ENCODE results near the gene EPAS1.

The EPAS1 gene

DNA sequence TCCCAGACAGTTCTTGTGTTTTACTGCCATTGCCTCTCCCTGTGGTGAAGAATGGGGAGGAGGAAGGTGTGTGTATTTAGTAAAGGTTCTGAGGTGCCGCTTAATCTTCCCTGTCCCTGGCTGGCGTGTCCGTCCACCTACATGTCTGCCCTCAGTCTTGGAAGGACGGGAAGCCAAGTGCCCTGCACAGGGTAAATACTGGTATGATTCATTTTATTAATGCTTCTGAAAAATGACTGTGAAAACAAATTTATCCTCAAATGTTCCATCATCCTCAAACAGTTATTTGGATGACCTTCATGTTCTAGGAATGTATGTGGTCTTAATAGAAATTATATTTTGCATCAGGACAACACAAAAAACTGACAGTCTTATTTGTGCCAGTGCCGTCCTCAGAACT lies 6.6 kb downstream of the EPAS1 start:
- Mint-ChIP-seq H3K4me1 (ENCODE audit: low read depth) (peaks cover 27% of the 10 kb centered on the region), H3K27ac (no peak overlapping the region), H3K36me3 (ENCODE audit: low read depth) (no peaks in the 10 kb centered on the region)

GRCh38 chr2:46304635-46305034 lies 7.4 kb downstream of the EPAS1 start:
- Mint-ChIP-seq H3K4me1 (ENCODE audit: low read depth) (peaks cover 19% of the 10 kb centered on the region), H3K27me3 (peaks cover 73% of the 10 kb centered on the region), H3K36me3 (ENCODE audit: low read depth) (no peaks in the 10 kb centered on the region), H3K9me3 (no peaks in the 10 kb centered on the region), H3K27ac (no peak overlapping the region), H3K4me3 (no peak overlapping the region)

More for the DNA sequence above, 6.6 kb downstream of the EPAS1 start:
- Mint-ChIP-seq H3K27me3 (peaks cover 77% of the 10 kb centered on the region), H3K9me3 (no peaks in the 10 kb centered on the region), H3K4me3 (no peak overlapping the region)

- no peaks in the 10 kb centered on the region for H3K36me3 Mint-ChIP-seq (ENCODE audit: low read depth)
- no peak overlapping the region for H3K27ac Mint-ChIP-seq
- no peak overlapping the region for H3K4me3 Mint-ChIP-seq
- H3K4me1 Mint-ChIP-seq (ENCODE audit: low read depth): peaks cover 19% of the 10 kb centered on the region
- no peaks in the 10 kb centered on the region for H3K9me3 Mint-ChIP-seq
- peaks cover 70% of the 10 kb centered on the region for H3K27me3 Mint-ChIP-seq
Measured at GRCh38 chr2:46305187-46305586, 8.0 kb downstream of the EPAS1 start.

- Mint-ChIP-seq H3K9me3 (no peaks in the 10 kb centered on the region), H3K4me3 (no peak overlapping the region), H3K36me3 (ENCODE audit: low read depth) (no peaks in the 10 kb centered on the region), H3K27ac (no peak overlapping the region), H3K4me1 (ENCODE audit: low read depth) (peaks cover 19% of the 10 kb centered on the region), H3K27me3 (peaks cover 67% of the 10 kb centered on the region)
Measured at GRCh38 chr2:46305767-46306166, 8.6 kb downstream of the EPAS1 start.

GRCh38 chr2:46306330-46306751 lies 9.1 kb downstream of the EPAS1 start:
- peaks cover 19% of the 10 kb centered on the region for H3K4me1 Mint-ChIP-seq (ENCODE audit: low read depth)
- H3K36me3 Mint-ChIP-seq (ENCODE audit: low read depth): no peaks in the 10 kb centered on the region
- H3K9me3 Mint-ChIP-seq: no peaks in the 10 kb centered on the region
- H3K27me3 Mint-ChIP-seq: peaks cover 64% of the 10 kb centered on the region
- H3K27ac Mint-ChIP-seq: no peak overlapping the region
- H3K4me3 Mint-ChIP-seq: no peak overlapping the region

GRCh38 chr2:46306988-46307655 lies 9.9 kb downstream of the EPAS1 start:
- no peaks in the 10 kb centered on the region for H3K9me3 Mint-ChIP-seq
- H3K4me1 Mint-ChIP-seq (ENCODE audit: low read depth): peaks cover 19% of the 10 kb centered on the region
- no peaks in the 10 kb centered on the region for H3K36me3 Mint-ChIP-seq (ENCODE audit: low read depth)
- H3K27me3 Mint-ChIP-seq: peaks cover 56% of the 10 kb centered on the region
- no peak overlapping the region for H3K4me3 Mint-ChIP-seq
- no peak overlapping the region for H3K27ac Mint-ChIP-seq

GRCh38 chr2:46308081-46308480 lies 10.9 kb downstream of the EPAS1 start:
- Mint-ChIP-seq H3K27ac (no peak overlapping the region), H3K9me3 (no peaks in the 10 kb centered on the region), H3K4me1 (ENCODE audit: low read depth) (peaks cover 19% of the 10 kb centered on the region), H3K27me3 (peaks cover 46% of the 10 kb centered on the region), H3K4me3 (no peak overlapping the region), H3K36me3 (ENCODE audit: low read depth) (no peaks in the 10 kb centered on the region)

DNA sequence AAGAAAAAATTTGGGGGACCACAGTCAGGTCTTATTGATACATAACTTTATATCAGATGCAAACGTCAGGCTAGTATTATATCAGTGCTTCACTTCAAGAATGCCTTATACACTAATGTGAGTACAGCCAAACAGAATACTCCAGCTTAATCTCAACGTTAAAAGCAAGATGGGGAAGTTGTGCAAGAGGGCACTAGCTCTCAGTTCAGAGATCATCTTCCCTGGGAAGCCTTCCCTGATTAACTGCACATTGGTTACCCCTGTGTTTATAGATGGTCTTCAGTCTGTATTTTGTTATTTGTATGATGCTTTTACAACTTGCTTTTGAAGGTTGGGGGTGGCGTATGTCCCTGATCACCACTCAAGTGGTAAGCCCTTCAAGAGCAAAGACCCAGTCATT lies 11.4 kb downstream of the EPAS1 start:
- H3K27me3 Mint-ChIP-seq: peaks cover 42% of the 10 kb centered on the region
- no peak overlapping the region for H3K4me3 Mint-ChIP-seq
- no peak overlapping the region for H3K27ac Mint-ChIP-seq
- peaks cover 19% of the 10 kb centered on the region for H3K4me1 Mint-ChIP-seq (ENCODE audit: low read depth)
- H3K9me3 Mint-ChIP-seq: no peaks in the 10 kb centered on the region
- H3K36me3 Mint-ChIP-seq (ENCODE audit: low read depth): no peaks in the 10 kb centered on the region

DNA sequence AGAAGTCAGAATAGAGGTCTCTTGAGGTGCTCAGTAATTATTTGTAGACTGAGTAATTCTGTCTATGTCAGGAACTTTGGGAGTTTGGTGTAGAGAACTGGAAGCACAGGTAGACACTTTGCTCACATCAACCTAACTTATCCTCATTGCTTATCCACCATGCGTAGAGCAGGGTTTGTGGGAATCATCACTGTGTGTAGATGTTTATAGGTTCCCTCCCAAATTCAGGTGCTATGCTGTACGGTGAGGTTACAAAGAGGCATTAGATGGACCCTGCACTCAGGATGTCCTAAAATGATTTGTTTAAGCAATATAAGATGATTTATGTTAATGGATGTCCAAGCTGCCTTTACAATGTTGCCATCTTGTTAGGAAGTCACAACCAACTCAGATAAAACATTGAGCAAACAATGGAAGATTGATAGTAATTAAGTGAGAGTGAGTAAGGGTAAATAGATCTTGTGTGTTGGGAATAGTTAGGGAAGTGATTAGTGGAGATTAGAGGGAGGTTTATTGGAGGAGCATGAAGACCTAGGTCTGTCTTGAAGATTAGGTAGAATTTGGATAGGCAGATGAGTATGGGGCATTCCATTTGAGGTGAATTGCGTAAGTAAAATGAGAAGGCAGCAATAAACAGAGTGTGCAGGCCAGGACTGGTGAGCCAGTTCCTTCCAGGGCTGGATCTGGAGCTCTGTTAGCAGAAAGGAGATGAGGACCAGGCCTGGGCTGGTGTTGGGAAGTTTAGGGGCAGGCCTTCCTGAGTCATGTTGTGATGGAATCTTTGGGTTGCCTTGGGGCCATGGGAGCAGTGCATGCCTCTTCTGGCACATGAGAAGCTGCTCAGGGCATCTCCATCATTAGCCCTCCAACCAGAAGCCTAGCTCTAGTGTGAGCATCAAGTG lies 12.1 kb downstream of the EPAS1 start:
- Mint-ChIP-seq H3K4me3 (no peak overlapping the region), H3K9me3 (no peaks in the 10 kb centered on the region), H3K36me3 (ENCODE audit: low read depth) (no peaks in the 10 kb centered on the region), H3K27me3 (peaks cover 38% of the 10 kb centered on the region), H3K27ac (no peak overlapping the region), H3K4me1 (ENCODE audit: low read depth) (peaks cover 12% of the 10 kb centered on the region)

- no peaks in the 10 kb centered on the region for H3K9me3 Mint-ChIP-seq
- no peak overlapping the region for H3K27ac Mint-ChIP-seq
- no peaks in the 10 kb centered on the region for H3K36me3 Mint-ChIP-seq (ENCODE audit: low read depth)
- peaks cover under 1% of the 10 kb centered on the region for H3K4me1 Mint-ChIP-seq (ENCODE audit: low read depth)
- peaks cover 26% of the 10 kb centered on the region for H3K27me3 Mint-ChIP-seq
- H3K4me3 Mint-ChIP-seq: no peak overlapping the region
Measured at GRCh38 chr2:46310446-46310845, 13.2 kb downstream of the EPAS1 start.

GRCh38 chr2:46311651-46312223 lies 14.5 kb downstream of the EPAS1 start:
- no peak overlapping the region for H3K27ac Mint-ChIP-seq
- no peaks in the 10 kb centered on the region for H3K9me3 Mint-ChIP-seq
- H3K4me3 Mint-ChIP-seq: no peak overlapping the region
- no peaks in the 10 kb centered on the region for H3K36me3 Mint-ChIP-seq (ENCODE audit: low read depth)
- H3K27me3 Mint-ChIP-seq: peaks cover 23% of the 10 kb centered on the region
- no peaks in the 10 kb centered on the region for H3K4me1 Mint-ChIP-seq (ENCODE audit: low read depth)

DNA sequence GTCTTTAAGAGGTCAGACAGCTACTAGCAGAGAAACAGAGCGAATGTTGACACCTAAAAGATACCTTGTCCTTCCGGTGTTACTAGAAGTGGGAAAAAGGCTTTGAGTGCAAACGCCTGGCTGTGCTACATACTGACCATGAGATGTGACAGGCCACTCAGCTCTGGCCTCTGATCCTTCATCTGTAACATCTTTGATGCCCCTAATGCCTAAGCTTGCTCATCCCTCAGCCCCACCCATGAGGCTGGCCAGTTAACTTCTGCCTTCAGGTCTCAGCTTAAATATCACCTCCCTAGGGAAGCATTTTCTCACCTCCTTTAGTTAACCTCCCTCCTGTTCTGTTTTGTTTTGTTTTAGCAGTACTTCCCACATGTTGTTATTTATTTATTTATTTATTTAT lies 15.9 kb downstream of the EPAS1 start:
- H3K9me3 Mint-ChIP-seq: no peaks in the 10 kb centered on the region
- H3K36me3 Mint-ChIP-seq (ENCODE audit: low read depth): no peaks in the 10 kb centered on the region
- H3K4me1 Mint-ChIP-seq (ENCODE audit: low read depth): no peaks in the 10 kb centered on the region
- no peak overlapping the region for H3K4me3 Mint-ChIP-seq
- H3K27me3 Mint-ChIP-seq: peaks cover 16% of the 10 kb centered on the region
- no peak overlapping the region for H3K27ac Mint-ChIP-seq

DNA sequence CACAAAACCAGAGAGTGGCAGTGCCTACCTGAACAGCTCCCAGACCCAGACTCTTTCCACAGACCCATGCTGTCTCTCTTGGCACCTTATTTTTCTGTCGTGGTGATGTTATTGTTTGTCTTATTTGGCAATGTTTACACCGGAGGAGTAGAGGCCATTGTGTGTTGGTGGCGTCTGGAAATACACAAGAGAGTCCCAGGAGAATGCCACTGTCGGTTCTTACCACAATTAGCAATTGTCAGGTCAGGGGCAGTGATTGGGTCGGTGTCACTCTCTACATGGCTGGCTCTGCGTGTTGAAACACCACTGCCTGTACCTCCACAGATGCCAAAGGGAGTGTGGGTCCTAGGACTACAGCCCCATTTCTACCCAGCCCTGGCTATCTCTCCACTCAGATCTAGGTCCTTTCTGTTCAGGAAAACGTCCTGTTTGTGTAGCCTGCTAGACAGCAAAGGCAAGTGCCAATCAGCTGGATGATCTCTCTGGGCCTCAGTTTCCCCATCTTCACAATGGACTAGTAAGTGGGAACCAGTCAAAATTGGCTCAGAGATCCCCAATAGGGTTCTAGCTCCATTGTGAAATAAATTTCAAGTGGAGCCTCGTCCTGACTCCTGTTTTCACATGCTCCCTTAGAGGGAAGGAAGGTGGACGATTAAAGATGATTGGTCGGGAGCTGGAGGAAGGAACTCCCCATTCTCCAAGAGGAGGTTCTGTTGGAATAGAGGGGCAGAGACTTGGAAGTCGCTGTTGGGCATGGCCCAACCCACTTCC lies 17.0 kb downstream of the EPAS1 start:
- H3K9me3 Mint-ChIP-seq: no peaks in the 10 kb centered on the region
- H3K4me3 Mint-ChIP-seq: no peak overlapping the region
- no peaks in the 10 kb centered on the region for H3K4me1 Mint-ChIP-seq (ENCODE audit: low read depth)
- no peak overlapping the region for H3K27ac Mint-ChIP-seq
- H3K36me3 Mint-ChIP-seq (ENCODE audit: low read depth): no peaks in the 10 kb centered on the region
- H3K27me3 Mint-ChIP-seq: peaks cover 13% of the 10 kb centered on the region

DNA sequence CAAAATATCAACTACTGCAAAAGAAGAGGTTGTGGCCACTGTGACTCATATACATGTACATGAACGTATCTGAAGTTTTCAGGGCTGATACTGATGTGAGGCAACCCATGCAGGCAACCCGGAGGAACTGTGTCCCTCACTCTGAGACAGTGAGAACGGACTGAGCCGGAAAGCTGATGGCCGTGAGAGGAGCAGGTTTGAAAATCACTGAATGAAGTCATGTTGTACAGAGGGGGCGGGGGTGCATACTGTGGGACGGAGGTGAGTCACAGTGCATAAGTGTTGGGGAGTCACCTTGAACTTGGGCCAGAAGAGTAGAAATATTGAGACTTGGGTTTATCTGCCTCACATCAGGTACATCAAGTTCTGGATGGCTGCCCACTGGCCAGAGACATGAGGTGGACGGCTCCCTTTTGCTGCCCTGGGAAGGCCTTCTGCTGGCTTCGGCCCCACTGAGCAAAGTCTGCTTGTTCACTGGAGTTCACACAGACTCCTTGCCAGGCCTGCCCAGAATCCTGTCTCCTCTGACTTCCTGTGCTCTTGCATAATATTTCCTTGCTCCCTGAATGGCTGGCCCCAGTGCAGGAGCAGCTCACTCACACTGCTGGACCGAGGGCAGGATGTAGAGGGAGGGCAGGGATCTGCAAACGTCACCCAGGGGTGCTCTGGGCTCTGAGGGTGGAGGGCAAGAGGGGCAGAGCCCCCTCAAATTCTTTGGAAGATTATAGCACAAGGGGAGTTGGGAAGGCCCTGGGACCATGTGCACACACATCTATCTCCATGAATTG lies 18.1 kb downstream of the EPAS1 start:
- H3K4me1 Mint-ChIP-seq (ENCODE audit: low read depth): no peaks in the 10 kb centered on the region

More for the DNA sequence above, 18.1 kb downstream of the EPAS1 start:
- H3K27me3 Mint-ChIP-seq: peaks cover 7% of the 10 kb centered on the region
- H3K27ac Mint-ChIP-seq: no peak overlapping the region
- no peaks in the 10 kb centered on the region for H3K9me3 Mint-ChIP-seq
- no peaks in the 10 kb centered on the region for H3K36me3 Mint-ChIP-seq (ENCODE audit: low read depth)
- no peak overlapping the region for H3K4me3 Mint-ChIP-seq
